Measurements from ENCODE around the gene CS.

DNA sequence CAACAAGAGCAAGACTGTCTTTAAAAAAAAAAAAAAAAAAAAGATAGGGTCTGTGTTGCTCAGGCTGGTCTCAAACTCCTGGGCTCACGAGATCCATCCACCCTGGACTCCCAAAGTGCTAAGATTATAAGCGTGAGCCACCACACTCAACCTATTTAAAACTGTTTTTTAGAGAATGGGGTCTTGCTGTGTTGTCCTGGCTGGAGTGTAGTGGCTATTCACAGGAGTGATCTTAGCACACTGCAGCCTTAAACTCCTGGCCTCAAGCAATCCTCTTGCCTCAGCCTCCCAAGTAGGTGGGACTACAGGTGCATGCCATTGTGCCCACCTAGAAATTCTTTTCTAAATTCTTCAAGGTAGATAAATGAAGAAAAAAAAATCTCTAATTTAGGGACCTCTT, 25.8 kb downstream of the CS start:
- TF ChIP-seq, protein P1, sequence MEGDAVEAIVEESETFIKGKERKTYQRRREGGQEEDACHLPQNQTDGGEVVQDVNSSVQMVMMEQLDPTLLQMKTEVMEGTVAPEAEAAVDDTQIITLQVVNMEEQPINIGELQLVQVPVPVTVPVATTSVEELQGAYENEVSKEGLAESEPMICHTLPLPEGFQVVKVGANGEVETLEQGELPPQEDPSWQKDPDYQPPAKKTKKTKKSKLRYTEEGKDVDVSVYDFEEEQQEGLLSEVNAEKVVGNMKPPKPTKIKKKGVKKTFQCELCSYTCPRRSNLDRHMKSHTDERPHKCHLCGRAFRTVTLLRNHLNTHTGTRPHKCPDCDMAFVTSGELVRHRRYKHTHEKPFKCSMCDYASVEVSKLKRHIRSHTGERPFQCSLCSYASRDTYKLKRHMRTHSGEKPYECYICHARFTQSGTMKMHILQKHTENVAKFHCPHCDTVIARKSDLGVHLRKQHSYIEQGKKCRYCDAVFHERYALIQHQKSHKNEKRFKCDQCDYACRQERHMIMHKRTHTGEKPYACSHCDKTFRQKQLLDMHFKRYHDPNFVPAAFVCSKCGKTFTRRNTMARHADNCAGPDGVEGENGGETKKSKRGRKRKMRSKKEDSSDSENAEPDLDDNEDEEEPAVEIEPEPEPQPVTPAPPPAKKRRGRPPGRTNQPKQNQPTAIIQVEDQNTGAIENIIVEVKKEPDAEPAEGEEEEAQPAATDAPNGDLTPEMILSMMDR (IDR thresholded peaks at IDR 0.05; ENCODE audit: low read depth, low read length): no peak
- TF ChIP-seq EZH2phosphoT487 (IDR thresholded peaks at IDR 0.05; ENCODE audit: low read depth): no peak

Data from OCI-LY3 (cell line).